ENCODE data around the gene RABEP2. TPM values are rescaled to one million over a fixed set of nuclear protein-coding genes. Genes with fewer than 3 reads are reported as not detected.
"Not testable (repeated sequence)": the region's sequence is repeated elsewhere in the genome, so short reads cannot be mapped to it uniquely, and the experiment has no call there.

The RABEP2 gene
- total RNA-seq, 1 donor from 2014 or later = 110 TPM

GRCh38 chr16:28869201-28869600 is 55.8 kb downstream of the RABEP2 start:
- TF ChIP-seq CTCF (IDR thresholded peaks at IDR 0.05) = no peak
- Mint-ChIP-seq H3K4me3 (no peak overlapping the region), H3K4me1 (peaks cover 16% of the 10 kb centered on the region), H3K27me3 (no peaks in the 10 kb centered on the region), H3K27ac (no peak overlapping the region), H3K9me3 (no peaks in the 10 kb centered on the region), H3K36me3 (ENCODE audit: low read depth) (peaks cover 72% of the 10 kb centered on the region)
- intact Hi-C loops (cut with micrococcal nuclease) = no loop called here
- POLR2A ChIA-PET = interaction anchor here (0.5 kb wide), 1 partner anchor 16 kb away, joined by 4 read pairs; no protein-coding TSS in a partner anchor
- CTCF ChIA-PET = interaction anchor here (1.7 to 2.4 kb wide), 2 partner anchors 74 to 76 kb away, joined by 5 to 18 read pairs; no protein-coding TSS in a partner anchor
- ATAC-seq (ENCODE audit: low read depth) = no peak
- no peak for DNase-seq

- H3K27ac Mint-ChIP-seq; ATAC-seq (ENCODE audit: low read depth); H3K27me3 Mint-ChIP-seq; H3K9me3 Mint-ChIP-seq; DNase-seq; intact Hi-C loops (cut with micrococcal nuclease); H3K4me3 Mint-ChIP-seq: not testable (repeated sequence)
- ChIA-PET POLR2A (interaction anchor here (1.6 to 2.0 kb wide), 2 partner anchors 12 to 64 kb away, joined by 4 to 13 read pairs; partner anchors contain the start of gene CD19), CTCF (interaction anchor here (0.6 to 1.0 kb wide), 2 partner anchors 54 to 78 kb away, joined by 3 read pairs; no protein-coding TSS in a partner anchor)
- Mint-ChIP-seq H3K36me3 (ENCODE audit: low read depth) (peaks cover 66% of the 10 kb centered on the region), H3K4me1 (peaks cover 24% of the 10 kb centered on the region)
Measured at GRCh38 chr16:28867646-28868045, 57.4 kb downstream of the RABEP2 start.

GRCh38 chr16:28867241-28867640 is 57.8 kb downstream of the RABEP2 start:
- H3K27me3 Mint-ChIP-seq = no peaks in the 10 kb centered on the region
- DNase-seq = no peak

GRCh38 chr16:28866454-28866804 is 58.6 kb downstream of the RABEP2 start:
- intact Hi-C loops (cut with micrococcal nuclease) = no loop called here
- ChIA-PET CTCF (interaction anchor here (4.1 kb wide), 1 partner anchor 78 kb away, joined by 25 read pairs; no protein-coding TSS in a partner anchor), POLR2A (interaction anchor here (2.0 to 6.7 kb wide), 3 partner anchors 13 to 44 kb away, joined by 13 to 113 read pairs (median 60); partner anchors contain the start of genes ATXN2L and TUFM)
- Mint-ChIP-seq H3K4me3 (peak overlapping the region; percentile 46), H3K36me3 (ENCODE audit: low read depth) (peaks cover 57% of the 10 kb centered on the region), H3K4me1 (peaks cover 24% of the 10 kb centered on the region), H3K27me3 (no peaks in the 10 kb centered on the region), H3K9me3 (no peaks in the 10 kb centered on the region), H3K27ac (no peak overlapping the region)
- ATAC-seq (ENCODE audit: low read depth) (no peak), DNase-seq (no peak)
- TF ChIP-seq CTCF (IDR thresholded peaks at IDR 0.05) = no peak

More at GRCh38 chr16:28867241-28867640, 57.8 kb downstream of the RABEP2 start:
- peaks cover 62% of the 10 kb centered on the region for H3K36me3 Mint-ChIP-seq (ENCODE audit: low read depth)
- no peaks in the 10 kb centered on the region for H3K9me3 Mint-ChIP-seq
- intact Hi-C loops (cut with micrococcal nuclease) = no loop called here
- no peak for TF ChIP-seq CTCF (IDR thresholded peaks at IDR 0.05)
- H3K4me1 Mint-ChIP-seq = peaks cover 24% of the 10 kb centered on the region
- peak overlapping the region; percentile 24 for H3K27ac Mint-ChIP-seq
- ChIA-PET CTCF (interaction anchor here (1.0 kb wide), 1 partner anchor 78 kb away, joined by 3 read pairs; no protein-coding TSS in a partner anchor), POLR2A (interaction anchor here (1.6 to 6.7 kb wide), 3 partner anchors 12 to 65 kb away, joined by 4 to 113 read pairs (median 13); partner anchors contain the start of genes CD19 and TUFM)
- H3K4me3 Mint-ChIP-seq = no peak overlapping the region
- no peak for ATAC-seq (ENCODE audit: low read depth)

GRCh38 chr16:28865722-28866453 is 59.1 kb downstream of the RABEP2 start:
- Mint-ChIP-seq H3K27me3 (no peaks in the 10 kb centered on the region), H3K4me3 (no peak overlapping the region), H3K9me3 (no peaks in the 10 kb centered on the region), H3K36me3 (ENCODE audit: low read depth) (peaks cover 52% of the 10 kb centered on the region), H3K4me1 (peaks cover 24% of the 10 kb centered on the region), H3K27ac (no peak overlapping the region)
- ATAC-seq (ENCODE audit: low read depth) (no peak), DNase-seq (no peak)
- ChIA-PET CTCF (interaction anchor here (4.1 kb wide), 1 partner anchor 79 kb away, joined by 25 read pairs; no protein-coding TSS in a partner anchor), POLR2A (interaction anchor here (0.6 to 6.7 kb wide), 5 partner anchors 14 to 58 kb away, joined by 3 to 113 read pairs (median 13); partner anchors contain the start of genes ATXN2L and TUFM)
- TF ChIP-seq CTCF (IDR thresholded peaks at IDR 0.05) = no peak
- intact Hi-C loops (cut with micrococcal nuclease) = no loop called here

Measured in activated B cell treated with CpG ODN at 0.5 μM for 24 hours (primary cell).